Astrocyte of the cerebellum (primary cell): ENCODE results near the gene OAS3.

ENCODE experiments used
- DNase-seq: peaks from one replicate; pipeline ENCODE4 v3.0.0-alpha.2; 2011; ENCODE audit warnings: low read depth
- H3K4me3 ChIP-seq: 2 replicates; pipeline ENCODE4 v1.5.1; 2011; ENCODE audit warnings: mild to moderate bottlenecking, low read depth, low read length, moderate library complexity
- in situ Hi-C: cut with HindIII; loops from 2 replicates; pipeline ENCODE4 v1.10.0; 2017; ENCODE audit warnings: low sequenced_read_pairs
- TF ChIP-seq, protein P1 (sequence below): IDR thresholded peaks from 2 replicates; pipeline ENCODE4 v1.5.1; 2012; ENCODE audit warnings: low read length, low read depth, moderate library complexity, mild to moderate bottlenecking; ENCODE audit errors: missing control alignments

The OAS3 gene

GRCh38 chr12:113006206-113006605 lies 67.9 kb downstream of the OAS3 start:
- H3K4me3 ChIP-seq, result no peak overlapping the region
- TF ChIP-seq, protein P1, sequence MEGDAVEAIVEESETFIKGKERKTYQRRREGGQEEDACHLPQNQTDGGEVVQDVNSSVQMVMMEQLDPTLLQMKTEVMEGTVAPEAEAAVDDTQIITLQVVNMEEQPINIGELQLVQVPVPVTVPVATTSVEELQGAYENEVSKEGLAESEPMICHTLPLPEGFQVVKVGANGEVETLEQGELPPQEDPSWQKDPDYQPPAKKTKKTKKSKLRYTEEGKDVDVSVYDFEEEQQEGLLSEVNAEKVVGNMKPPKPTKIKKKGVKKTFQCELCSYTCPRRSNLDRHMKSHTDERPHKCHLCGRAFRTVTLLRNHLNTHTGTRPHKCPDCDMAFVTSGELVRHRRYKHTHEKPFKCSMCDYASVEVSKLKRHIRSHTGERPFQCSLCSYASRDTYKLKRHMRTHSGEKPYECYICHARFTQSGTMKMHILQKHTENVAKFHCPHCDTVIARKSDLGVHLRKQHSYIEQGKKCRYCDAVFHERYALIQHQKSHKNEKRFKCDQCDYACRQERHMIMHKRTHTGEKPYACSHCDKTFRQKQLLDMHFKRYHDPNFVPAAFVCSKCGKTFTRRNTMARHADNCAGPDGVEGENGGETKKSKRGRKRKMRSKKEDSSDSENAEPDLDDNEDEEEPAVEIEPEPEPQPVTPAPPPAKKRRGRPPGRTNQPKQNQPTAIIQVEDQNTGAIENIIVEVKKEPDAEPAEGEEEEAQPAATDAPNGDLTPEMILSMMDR, result no peak
- in situ Hi-C loops, result no loop called here
- DNase-seq, result no peak

GRCh38 chr12:113006641-113007040 lies 68.4 kb downstream of the OAS3 start:
- in situ Hi-C loops, result no loop called here
- DNase-seq, result no peak
- H3K4me3 ChIP-seq, result no peak overlapping the region
- TF ChIP-seq, protein P1, result no peak

DNA sequence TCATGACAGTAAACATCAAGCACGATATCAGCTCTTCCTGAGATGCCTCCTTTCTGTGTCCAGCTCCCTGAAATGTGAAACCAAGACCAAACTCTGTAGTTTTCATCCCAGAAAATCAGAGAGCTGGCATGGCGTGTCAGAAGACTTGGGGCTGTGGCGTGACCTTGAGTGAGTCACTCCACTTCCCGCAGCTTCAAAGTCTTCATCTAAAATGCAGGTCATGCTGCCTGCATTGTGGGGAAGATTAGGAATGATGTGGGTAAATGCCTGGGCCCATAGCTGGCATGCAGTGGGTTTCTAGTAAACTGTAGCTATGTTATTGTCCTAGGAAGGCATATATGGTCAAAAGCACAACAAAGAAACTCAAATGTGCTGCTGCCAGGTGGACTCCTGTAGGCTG lies 68.9 kb downstream of the OAS3 start:
- H3K4me3 ChIP-seq, result no peak overlapping the region
- TF ChIP-seq, protein P1, result no peak
- peak; percentile 79 for DNase-seq
- in situ Hi-C loops, result no loop called here

GRCh38 chr12:113010701-113011100 lies 72.4 kb downstream of the OAS3 start:
- no peak for DNase-seq
- TF ChIP-seq, protein P1, result no peak
- in situ Hi-C loops, result no loop called here
- no peak overlapping the region for H3K4me3 ChIP-seq

DNA sequence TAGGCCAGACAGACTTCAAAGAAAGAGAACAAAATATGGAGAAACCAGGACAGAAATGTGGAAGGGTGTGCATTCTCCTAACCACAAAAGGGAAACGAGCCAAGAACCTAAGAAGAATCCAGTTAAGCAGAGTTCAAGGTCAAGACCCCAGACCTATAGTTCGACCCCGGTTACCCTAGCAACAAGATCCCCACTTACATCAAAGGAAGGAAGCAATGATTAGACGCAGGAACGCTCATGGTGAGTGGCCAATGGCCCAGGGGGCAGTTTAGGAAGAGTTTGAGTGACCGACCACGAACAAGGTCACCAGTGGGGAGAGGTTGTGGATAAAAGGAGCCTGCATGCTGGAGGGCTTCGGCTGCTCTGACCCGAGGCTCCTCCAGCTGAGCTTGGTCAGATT lies 76.3 kb downstream of the OAS3 start:
- in situ Hi-C loops, result no loop called here
- no peak for DNase-seq
- TF ChIP-seq, protein P1, result no peak
- no peak overlapping the region for H3K4me3 ChIP-seq

DNA sequence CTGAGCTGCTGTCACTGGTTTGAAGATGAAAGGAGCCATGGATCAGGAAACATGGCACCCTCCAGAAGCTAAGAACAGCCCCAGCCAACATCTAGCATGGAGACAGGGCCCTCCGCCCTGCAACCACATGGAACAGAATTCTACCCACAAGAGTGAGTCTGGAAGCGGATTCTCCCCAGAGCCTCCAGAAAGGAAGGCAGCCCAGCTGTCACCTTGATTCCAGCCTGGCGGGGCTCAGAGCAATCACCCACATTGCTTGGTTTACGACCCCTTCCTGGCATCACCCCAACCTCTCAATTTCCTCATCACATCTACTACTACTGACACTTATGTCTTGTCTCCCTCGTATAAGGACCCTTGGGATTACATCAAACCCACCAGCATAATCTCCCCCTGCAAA lies 78.5 kb downstream of the OAS3 start:
- no peak for DNase-seq
- in situ Hi-C loops, result no loop called here
- TF ChIP-seq, protein P1, result no peak
- H3K4me3 ChIP-seq, result no peak overlapping the region

DNA sequence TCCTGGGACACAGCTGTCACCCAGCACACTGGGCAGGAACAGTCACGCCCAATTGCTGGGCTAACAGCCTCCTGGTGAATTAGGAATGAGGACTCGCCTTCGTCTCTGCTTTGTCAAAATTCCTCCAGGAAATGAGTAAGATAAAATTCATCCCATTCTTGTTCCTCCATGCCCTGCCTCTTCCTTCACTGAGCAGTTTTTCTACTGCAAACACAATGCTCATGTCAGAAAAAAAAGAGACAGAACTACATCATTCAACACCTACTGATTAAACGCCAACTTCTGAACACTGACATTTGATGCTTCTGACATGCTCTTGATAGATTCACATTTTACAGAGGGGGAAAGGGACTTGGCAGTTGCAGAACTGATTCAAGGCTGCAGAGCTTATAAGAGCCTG lies 80.8 kb downstream of the OAS3 start:
- TF ChIP-seq, protein P1, result no peak
- in situ Hi-C loops, result no loop called here
- no peak for DNase-seq

More for the DNA sequence above, 80.8 kb downstream of the OAS3 start:
- no peak overlapping the region for H3K4me3 ChIP-seq
